ENCODE results near the gene PCMTD2.

The PCMTD2 gene

GRCh38 chr20:64211874-64212658 is 43.5 kb upstream of the PCMTD2 start:
- no peak for DNase-seq (ENCODE audit: low read depth in 2 of 2)
- H3K4me3 ChIP-seq (replicated peaks in 1 of 2; ENCODE audit: low read depth in 2 of 2, low read length in 2 of 2): no peak overlapping the region
- no peak for TF ChIP-seq CTCF (IDR thresholded peaks at IDR 0.05; ENCODE audit: low read depth, low read length)

GRCh38 chr20:64212755-64213154 is 42.8 kb upstream of the PCMTD2 start:
- TF ChIP-seq CTCF (IDR thresholded peaks at IDR 0.05; ENCODE audit: low read depth, low read length): no peak
- peak; percentile 54 to 69 for DNase-seq (ENCODE audit: low read depth in 2 of 2)
- H3K4me3 ChIP-seq (replicated peaks in 1 of 2; ENCODE audit: low read depth in 2 of 2, low read length in 2 of 2): no peak overlapping the region

DNA sequence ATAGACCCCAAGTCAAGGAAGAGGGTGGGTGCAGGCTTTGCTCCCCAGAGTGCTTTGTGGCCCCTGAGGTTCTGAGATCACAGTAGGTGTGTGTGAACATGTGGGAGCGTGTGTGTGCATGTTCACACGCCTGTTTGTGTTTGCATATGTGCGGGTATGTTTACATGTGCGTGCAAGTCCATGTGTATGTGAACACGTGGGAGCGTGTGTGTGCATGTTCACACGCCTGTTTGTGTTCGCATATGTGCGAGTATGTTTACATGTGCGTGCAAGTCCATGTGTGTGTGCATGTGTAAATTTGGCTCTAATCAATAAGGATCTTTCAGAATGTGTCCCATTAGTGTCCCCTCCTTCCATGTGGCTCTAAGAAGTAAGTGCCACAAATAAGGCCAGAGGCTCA is 41.4 kb upstream of the PCMTD2 start:
- no peak for TF ChIP-seq CTCF (IDR thresholded peaks at IDR 0.05; ENCODE audit: low read depth, low read length)
- no peak overlapping the region for H3K4me3 ChIP-seq (replicated peaks in 1 of 2; ENCODE audit: low read depth in 2 of 2, low read length in 2 of 2)
- DNase-seq (ENCODE audit: low read depth in 2 of 2): no peak

- no peak for DNase-seq (ENCODE audit: low read depth in 2 of 2)
- H3K4me3 ChIP-seq (replicated peaks in 1 of 2; ENCODE audit: low read depth in 2 of 2, low read length in 2 of 2): no peak overlapping the region
- no peak for TF ChIP-seq CTCF (IDR thresholded peaks at IDR 0.05; ENCODE audit: low read depth, low read length)
Observed at GRCh38 chr20:64214952-64215351, 40.6 kb upstream of the PCMTD2 start.

GRCh38 chr20:64216036-64216435 is 39.5 kb upstream of the PCMTD2 start:
- H3K4me3 ChIP-seq (replicated peaks in 1 of 2; ENCODE audit: low read depth in 2 of 2, low read length in 2 of 2): no peak overlapping the region
- peak; percentile 10 to 22 for DNase-seq (ENCODE audit: low read depth in 2 of 2)
- no peak for TF ChIP-seq CTCF (IDR thresholded peaks at IDR 0.05; ENCODE audit: low read depth, low read length)

- no peak overlapping the region for H3K4me3 ChIP-seq (replicated peaks in 1 of 2; ENCODE audit: low read depth in 2 of 2, low read length in 2 of 2)
- TF ChIP-seq CTCF (IDR thresholded peaks at IDR 0.05; ENCODE audit: low read depth, low read length): no peak
- no peak for DNase-seq (ENCODE audit: low read depth in 2 of 2)
Observed at GRCh38 chr20:64216910-64217309, 38.6 kb upstream of the PCMTD2 start.

All from cardiac fibroblast (primary cell).